SK-N-SH (cell line): ENCODE results near the gene CNTFR. TPM values are rescaled to one million over a fixed set of nuclear protein-coding genes. Genes with fewer than 3 reads are reported as not detected.
A peak's percentile ranks its signal among the peaks of the same experiment; 100 is the strongest.

Experiments
- CTCF ChIA-PET: fragments of 300-600, 350-600 bp; formaldehyde crosslinking; extraction: SDS; loops from one replicate; lab custom pipeline; 2021; lab: Yijun Ruan, JAX
- POLR2A ChIA-PET: fragments of 350-600 bp; sonication (Branson Sonifier 250); formaldehyde crosslinking; extraction: SDS; loops from one replicate; lab custom pipeline; 2020; ENCODE audit warnings: antibody characterized with exemption, inconsistent platforms; lab: Yijun Ruan, JAX
- DNase-seq: peaks from one replicate; pipeline ENCODE4 v3.0.0; 2012
- H2AFZ ChIP-seq: fragments of 200-600 bp; sonication (generic); 2 replicates; pipeline ENCODE4 v1.8.1; 2016; ENCODE audit warnings: antibody characterized with exemption, mild to moderate bottlenecking, low read depth
- H3F3A ChIP-seq: fragments of 200-600 bp; sonication (generic); replicated peaks from 2 replicates; pipeline ENCODE3; 2016; ENCODE audit warnings: antibody characterized with exemption, mild to moderate bottlenecking; ENCODE audit not compliant: insufficient read depth
- H3K27ac ChIP-seq, 2 experiments: fragments of 200-500 bp in 1 of 2; fragments of 200-600 bp in 1 of 2; sonication (Bioruptor generic) in 1 of 2; sonication (generic), shearing (Covaris generic) in 1 of 2; 2 replicates each; pipeline versions ENCODE4 v1.5.1 to v1.6.1; 2014 to 2016; ENCODE audit warnings: low read depth in 2 of 2, inconsistent platforms in 1 of 2, low read length in 1 of 2, mild to moderate bottlenecking in 1 of 2, mixed read lengths in 1 of 2
- H3K27me3 ChIP-seq: fragments of 200-600 bp; sonication (generic), shearing (Covaris generic); 2 replicates; pipeline ENCODE4 v1.6.1; 2016; ENCODE audit warnings: mixed run types; ENCODE audit not compliant: insufficient read depth
- H3K36me3 ChIP-seq, 2 experiments: fragments of 200-500 bp in 1 of 2; fragments of 200-600 bp in 1 of 2; sonication (Bioruptor generic) in 1 of 2; sonication (generic) in 1 of 2; replicated peaks in 1 of 2; 2 replicates each; pipeline versions ENCODE3 to v1.5.1; 2014 to 2016; ENCODE audit warnings: low read length in 1 of 2, mild to moderate bottlenecking in 1 of 2; ENCODE audit not compliant: insufficient read depth in 2 of 2, control insufficient read depth in 1 of 2
- H3K4me1 ChIP-seq, 2 experiments: fragments of 200-500 bp in 1 of 2; fragments of 200-600 bp in 1 of 2; sonication (Bioruptor generic) in 1 of 2; sonication (generic), shearing (Covaris generic) in 1 of 2; 2 replicates each; pipeline versions ENCODE4 v1.5.1 to v1.6.1; 2014 to 2016; ENCODE audit warnings: low read depth in 1 of 2, low read length in 1 of 2, mixed run types in 1 of 2; ENCODE audit not compliant: insufficient read depth in 2 of 2, control insufficient read depth in 1 of 2
- H3K4me2 ChIP-seq: fragments of 200-600 bp; sonication (generic), shearing (Covaris generic); 2 replicates; pipeline ENCODE4 v1.6.1; 2017; ENCODE audit warnings: mixed run types
- H3K4me3 ChIP-seq, 2 experiments: fragments of 200-500 bp in 1 of 2; fragments of 200-600 bp in 1 of 2; sonication (Bioruptor generic) in 1 of 2; sonication (generic), shearing (Covaris generic) in 1 of 2; 2 replicates each; pipeline versions ENCODE4 v1.5.1 to v1.8.1; 2014 to 2016; ENCODE audit warnings: low read depth in 2 of 2, inconsistent platforms in 1 of 2, low read length in 1 of 2, mild to moderate bottlenecking in 1 of 2, mixed read lengths in 1 of 2, moderate library complexity in 1 of 2
- H3K79me2 ChIP-seq: fragments of 200-600 bp; sonication (generic); 2 replicates; pipeline ENCODE4 v1.8.1; 2017; ENCODE audit warnings: mild to moderate bottlenecking; ENCODE audit not compliant: insufficient read depth
- H3K9ac ChIP-seq: fragments of 200-600 bp; sonication (generic); 2 replicates; pipeline ENCODE4 v1.6.1; 2017; ENCODE audit warnings: mixed run types
- H3K9me2 ChIP-seq: fragments of 200-600 bp; sonication (generic); 2 replicates; pipeline ENCODE4 v1.6.1; 2017; ENCODE audit warnings: mixed run types
- H3K9me3 ChIP-seq: fragments of 200-600 bp; sonication (generic); 2 replicates; pipeline ENCODE4 v1.6.1; 2017; ENCODE audit warnings: mixed run types, mild to moderate bottlenecking, moderate library complexity
- H4K20me1 ChIP-seq: fragments of 200-600 bp; sonication (generic); 2 replicates; pipeline ENCODE4 v1.6.1; 2017; ENCODE audit warnings: mild to moderate bottlenecking, mixed run types; ENCODE audit not compliant: insufficient read depth
- ELF1 ChIP-seq: IDR thresholded peaks from 2 replicates; pipeline ENCODE4 v1.4.0; 2012
- EP300 ChIP-seq, 2 experiments: IDR thresholded peaks; 2 replicates each; pipeline versions ENCODE4 v1.4.0 to v1.6.1; 2012; ENCODE audit warnings: borderline replicate concordance in 1 of 2, low read depth in 1 of 2, low read length in 1 of 2
- EZH2phosphoT487 ChIP-seq: fragments of 200-600 bp; sonication (generic); IDR thresholded peaks from 2 replicates; pipeline ENCODE4 v1.6.1; 2017; ENCODE audit warnings: low read depth, mixed run types, mild to moderate bottlenecking, antibody characterized with exemption, moderate library complexity, borderline replicate concordance
- FOXJ3 ChIP-seq: sonication (generic); formaldehyde crosslinking; IDR thresholded peaks from 2 replicates; pipeline ENCODE4 v1.5.1; 2020; ENCODE audit warnings: mild to moderate bottlenecking, missing genetic modification reagents
- GABPA ChIP-seq: IDR thresholded peaks from 2 replicates; pipeline ENCODE4 v1.4.0; 2012; ENCODE audit warnings: low read depth, mild to moderate bottlenecking
- GATA2 ChIP-seq: sonication (generic); formaldehyde crosslinking; IDR thresholded peaks from 2 replicates; pipeline ENCODE4 v1.5.0; 2020; ENCODE audit warnings: mild to moderate bottlenecking, missing genetic modification reagents
- JUND ChIP-seq: IDR thresholded peaks from 2 replicates; pipeline ENCODE4 v1.4.0; 2012
- MAX ChIP-seq: IDR thresholded peaks from 2 replicates; pipeline ENCODE4 v1.4.0; 2012; ENCODE audit warnings: low read depth
- MEF2A ChIP-seq: IDR thresholded peaks from 2 replicates; pipeline ENCODE4 v1.4.0; 2012; ENCODE audit warnings: low read depth, borderline replicate concordance
- NRF1 ChIP-seq: IDR thresholded peaks from 2 replicates; pipeline ENCODE4 v1.6.1; 2012; ENCODE audit warnings: low read depth, mild to moderate bottlenecking, low read length
- RAD21 ChIP-seq: IDR thresholded peaks from 2 replicates; pipeline ENCODE4 v1.6.1; 2012; ENCODE audit warnings: mild to moderate bottlenecking, low read length
- RFX5 ChIP-seq: IDR thresholded peaks from 2 replicates; pipeline ENCODE4 v1.6.1; 2012; ENCODE audit warnings: mild to moderate bottlenecking, improper control_type of control experiment, low read length
- RXRA ChIP-seq: IDR thresholded peaks from 2 replicates; pipeline ENCODE4 v1.4.0; 2012; ENCODE audit warnings: low read depth, mild to moderate bottlenecking, borderline replicate concordance
- TAF1 ChIP-seq: IDR thresholded peaks from 2 replicates; pipeline ENCODE4 v1.6.1; 2012; ENCODE audit warnings: low read depth, mild to moderate bottlenecking, low read length, moderate library complexity, borderline replicate concordance
- TCF12 ChIP-seq: IDR thresholded peaks from 2 replicates; pipeline ENCODE4 v1.4.0; 2012
- TEAD4 ChIP-seq: IDR thresholded peaks from 2 replicates; pipeline ENCODE4 v1.4.0; 2012; ENCODE audit warnings: mild to moderate bottlenecking, borderline replicate concordance; ENCODE audit not compliant: insufficient read depth
- USF2 ChIP-seq: fragments of 150-350 bp; IDR thresholded peaks from 2 replicates; pipeline ENCODE4 v1.6.1; 2017; ENCODE audit warnings: antibody characterized with exemption, low read length, low read depth, borderline replicate concordance
- YY1 ChIP-seq: IDR thresholded peaks from 2 replicates; pipeline ENCODE4 v1.4.0; 2012; ENCODE audit warnings: low read depth, mild to moderate bottlenecking
- ZBTB33 ChIP-seq: IDR thresholded peaks from 2 replicates; pipeline ENCODE4 v1.4.0; 2012; ENCODE audit warnings: low read depth, borderline replicate concordance
- WGBS: methylation state at CpG from one replicate; pipeline ENCODE4 v1.1.6; 2017; ENCODE audit warnings: low lambda C conversion rate; 5-methylcytosine and 5-hydroxymethylcytosine counted together
- polyA plus RNA-seq, 3 experiments: library from polyadenylated mRNA; depleted of rRNA; stranded (reverse); fragments of >200 nt; gene quantifications; 2 replicates each; pipeline ENCODE4 v1.2.3, GENCODE V29; 2012

Gene CNTFR
- polyA plus RNA-seq, 1 of the 3 experiments (the other 2 are of a cell fraction) = 1.8 TPM

DNA sequence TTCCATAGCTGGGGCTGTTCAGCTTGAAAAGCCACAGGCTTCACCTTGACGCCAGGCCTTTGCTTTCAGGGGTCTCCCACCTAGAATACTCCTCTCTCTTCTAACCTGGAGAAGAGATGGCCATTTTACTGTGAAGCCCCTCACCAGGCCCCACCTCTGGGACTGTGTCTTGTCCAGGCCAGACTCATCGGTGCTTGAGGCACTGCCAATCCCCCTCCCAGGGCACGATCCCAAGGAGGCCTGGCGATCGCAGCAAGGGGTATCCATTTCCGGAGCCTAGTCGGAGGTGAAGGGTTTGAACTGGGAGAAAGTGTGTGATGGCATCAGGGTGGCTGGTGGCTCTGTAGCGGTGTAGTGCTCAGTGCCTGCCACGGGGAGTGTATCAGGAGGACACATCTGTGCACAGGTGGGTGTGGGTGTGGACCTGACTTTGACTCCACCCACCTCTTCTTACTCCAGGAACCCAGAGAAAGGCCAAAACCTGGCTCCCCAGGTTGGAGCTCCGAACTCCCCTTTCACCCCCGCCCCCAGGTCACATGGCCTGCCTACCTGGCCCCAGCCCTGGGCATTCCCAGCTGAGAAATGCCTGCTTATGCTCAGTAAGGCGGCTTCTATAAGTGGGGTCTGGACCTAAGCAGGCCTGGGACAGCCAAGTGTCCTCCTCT is 39.4 kb downstream of the CNTFR start:
- ChIA-PET CTCF (interaction anchor here (0.9 to 18.0 kb wide), 10 partner anchors 10 to 146 kb away, joined by 3 to 507 read pairs (median 50); partner anchors contain the start of gene CNTFR), POLR2A (no interaction called here)
- Histone ChIP-seq H3K36me3 (no peaks in the 10 kb centered on the region), H3K4me1 (peaks cover 0 to 64% of the 10 kb centered on the region in 2 experiments; a peak in 1 of 4 replicates), H3K9me2 (no peaks in the 10 kb centered on the region), H2AFZ (no peak overlapping the region), H3K27ac (no peak overlapping the region), H3K4me2 (no peak overlapping the region), H3F3A (no peaks in the 10 kb centered on the region), H4K20me1 (no peaks in the 10 kb centered on the region), H3K9ac (no peak overlapping the region), H3K4me3 (no peak overlapping the region), H3K79me2 (no peaks in the 10 kb centered on the region), H3K9me3 (no peaks in the 10 kb centered on the region), H3K27me3 (no peaks in the 10 kb centered on the region; the same call in 1 of the 2 replicates)
- 76% methylated on average over 10 of the region's 12 CpGs for WGBS
- no peak for TF ChIP-seq YY1
- TF ChIP-seq GABPA = no peak
- TF ChIP-seq NRF1 = no peak
- TF ChIP-seq EZH2phosphoT487 = no peak
- no peak for TF ChIP-seq TCF12
- TF ChIP-seq USF2 = no peak
- no peak for TF ChIP-seq RFX5
- peak; percentile 7 for DNase-seq

- no peaks in the 10 kb centered on the region for H3K79me2 ChIP-seq
- H3K4me1 ChIP-seq = peaks cover 0 to 56% of the 10 kb centered on the region in 2 experiments; a peak in 1 of 4 replicates
- WGBS = 60% methylated on average over 1 of the region's 5 CpGs
- H3K4me2 ChIP-seq = no peak overlapping the region
- no peaks in the 10 kb centered on the region for H4K20me1 ChIP-seq
- H3K9me2 ChIP-seq = no peaks in the 10 kb centered on the region
- peak overlapping the region in 1 of 2 experiments; percentile 45; a peak in 1 of 4 replicates for H3K27ac ChIP-seq
- TF ChIP-seq TEAD4 (no peak), TCF12 (no peak), ELF1 (no peak), RXRA (no peak), RAD21 (no peak), JUND (no peak), MEF2A (no peak), ZBTB33 (no peak), GATA2 (CRISPR knock-in tag) (no peak), USF2 (no peak), FOXJ3 (CRISPR knock-in tag) (no peak), EP300 (IDR thresholded peaks at IDR 0.05; ENCODE audit: borderline replicate concordance in 1 of 2, low read depth in 1 of 2, low read length in 1 of 2) (no peak), TAF1 (no peak), MAX (no peak)
- H3K4me3 ChIP-seq = no peak overlapping the region
- no peak overlapping the region for H3K9ac ChIP-seq
- ChIA-PET CTCF (interaction anchor here (0.9 to 18.0 kb wide), 8 partner anchors 11 to 145 kb away, joined by 3 to 507 read pairs (median 69); partner anchors contain the start of gene CNTFR), POLR2A (no interaction called here)
- no peaks in the 10 kb centered on the region for H3K9me3 ChIP-seq
- H3F3A ChIP-seq = no peaks in the 10 kb centered on the region
- no peaks in the 10 kb centered on the region for H3K36me3 ChIP-seq
- DNase-seq = peak; percentile 37
- peaks cover 3% of the 10 kb centered on the region; the same call in 1 of the 2 replicates for H3K27me3 ChIP-seq
- no peak overlapping the region for H2AFZ ChIP-seq
Observed at GRCh38 chr9:34549407-34549732, 40.2 kb downstream of the CNTFR start.
